H1 (cell line): ENCODE data around the gene STIM1. TPM values are rescaled to one million over a fixed set of nuclear protein-coding genes. Genes with fewer than 3 reads are reported as not detected.

Source experiments
- BACH1 ChIP-seq: IDR thresholded peaks from 2 replicates; pipeline ENCODE4 v1.6.1; 2012; ENCODE audit warnings: low read length, improper control_type of control experiment
- BRCA1 ChIP-seq: IDR thresholded peaks from 2 replicates; pipeline ENCODE4 v1.6.1; 2012; ENCODE audit warnings: low read depth, low read length, improper control_type of control experiment
- CBX8 ChIP-seq: fragments of 300-800, 300-1000 bp; sonication (generic); IDR thresholded peaks from 2 replicates; pipeline ENCODE4 v1.7.1; 2016; ENCODE audit warnings: low read depth, low read length, borderline replicate concordance
- EGR1 ChIP-seq: IDR thresholded peaks from 2 replicates; pipeline ENCODE4 v1.6.1; 2011; ENCODE audit warnings: low read depth, low read length, borderline replicate concordance
- KDM1A ChIP-seq: fragments of 200-600, 300-600 bp; sonication (generic); IDR thresholded peaks from 2 replicates; pipeline ENCODE4 v1.7.1; 2016; ENCODE audit warnings: mild to moderate bottlenecking, low read length, borderline replicate concordance
- KDM5A ChIP-seq: fragments of 200-600 bp; IDR thresholded peaks from 2 replicates; pipeline ENCODE4 v1.7.1; 2012; ENCODE audit warnings: mild to moderate bottlenecking, low read length, inconsistent platforms, mixed read lengths
- POLR2A ChIP-seq, 2 experiments: IDR thresholded peaks; 1 replicate in 1 of 2; 2 replicates in 1 of 2; pipeline ENCODE4 v1.6.1; 2011; ENCODE audit warnings: low read depth in 2 of 2, low read length in 2 of 2, mild to moderate bottlenecking in 2 of 2; ENCODE audit errors: control extremely low read depth in 1 of 2
- POLR2AphosphoS5 ChIP-seq: IDR thresholded peaks from 2 replicates; pipeline ENCODE4 v1.6.1; 2011; ENCODE audit warnings: low read depth, low read length
- YY1 ChIP-seq: IDR thresholded peaks from 2 replicates; pipeline ENCODE4 v1.6.1; 2011; ENCODE audit warnings: low read depth, mild to moderate bottlenecking, low read length
- polyA plus RNA-seq, 7 experiments: library from polyadenylated mRNA; depleted of rRNA in 3 of 7; stranded (reverse) in 5 of 7; unstranded in 2 of 7; fragments of >200 nt in 5 of 7; fragments of 200-250 nt in 2 of 7; gene quantifications; 1 replicate in 5 of 7; 2 replicates in 1 of 7; 4 replicates in 1 of 7; pipeline versions ENCODE4 v1.2.1 to v1.2.3, GENCODE V29; 2011 to 2013; ENCODE audit warnings: missing spikeins in 2 of 7, mixed read lengths in 2 of 7
- total RNA-seq: library from RNA; stranded (reverse); fragmentation: NEBNext Ultra II Directional; extraction: Animal tissue kit (Norgen Biotek cat#: 25700); gene quantifications from 2 replicates; pipeline ENCODE4 v1.2.1, GENCODE V29; 2021

The STIM1 gene
- total and polyA plus RNA-seq, 2 of the 8 experiments (the other 6 are each of a cell fraction or from before 2014, with no cell fraction given) = 11.1 to 12.2 TPM

DNA sequence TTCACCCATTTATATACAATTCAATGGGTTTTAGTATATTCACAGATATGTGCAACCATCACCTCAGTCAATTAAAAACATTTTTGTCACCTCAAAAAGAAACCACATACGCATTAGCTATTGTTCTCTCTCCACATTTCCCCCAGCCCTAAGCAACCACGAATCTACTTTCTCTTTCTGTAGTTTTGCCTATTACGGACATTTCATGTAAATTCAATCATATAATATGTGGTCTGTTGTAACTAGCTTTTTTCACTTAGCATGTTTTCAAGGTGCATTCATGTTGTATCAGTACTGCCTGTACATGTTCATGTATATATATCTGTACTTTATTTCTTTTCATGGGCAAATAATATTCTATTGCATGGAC lies 134.4 kb downstream of the STIM1 start (continued):
- no peak for TF ChIP-seq BRCA1
- TF ChIP-seq BACH1 = no peak
- TF ChIP-seq EGR1 = no peak
- TF ChIP-seq CBX8 = no peak
- TF ChIP-seq YY1 = no peak
- no peak for TF ChIP-seq POLR2A (IDR thresholded peaks at IDR 0.05; ENCODE audit: control extremely low read depth in 1 of 2, low read depth in 2 of 2, low read length in 2 of 2)
- TF ChIP-seq KDM5A = no peak
- TF ChIP-seq POLR2AphosphoS5 = no peak
- TF ChIP-seq KDM1A = no peak
- TF ChIP-seq, all 59 proteins: peak for 0
